ENCODE measurements around the gene DENND1B. TPM values are rescaled to one million over a fixed set of nuclear protein-coding genes. Genes with fewer than 3 reads are reported as not detected.
"Not testable (repeated sequence)": the region's sequence is repeated elsewhere in the genome, so short reads cannot be mapped to it uniquely, and the experiment has no call there.

The DENND1B gene
- total and polyA plus RNA-seq, 2 donors (not counting 1 experiment from before 2014, with no cell fraction given) = 4.3 to 25.4 TPM

- Mint-ChIP-seq H3K4me1 (no peaks in the 10 kb centered on the region), H3K9me3 (ENCODE audit: insufficient read depth) (no peaks in the 10 kb centered on the region), H3K27ac (no peak overlapping the region), H3K4me3 (no peak overlapping the region), H3K27me3 (no peaks in the 10 kb centered on the region)
- no peaks in the 10 kb centered on the region for H3K9me3 ChIP-seq (ENCODE audit: control extremely low read depth in 1 of 3, control insufficient read depth in 2 of 3, insufficient read depth in 1 of 3, low read length in 2 of 3)
- ChIA-PET POLR2A (no interaction called here), CTCF (interaction anchor here (0.7 kb wide), 1 partner anchor 554 kb away, joined by 3 read pairs; no protein-coding TSS in a partner anchor)
- no peak overlapping the region for H3K4me2 ChIP-seq (replicated peaks; ENCODE audit: low read depth, low read length, poor library complexity, severe bottlenecking)
- 83% methylated on average over 8 of the region's 10 CpGs for WGBS (ENCODE audit: insufficient coverage)
- no peak overlapping the region for H3K4me3 ChIP-seq (ENCODE audit: control extremely low read depth in 1 of 5, extremely low read depth in 1 of 5, insufficient read depth in 1 of 5, low read depth in 2 of 5, low read length in 4 of 5)
- intact Hi-C loops (cut with micrococcal nuclease) = no loop called here
- no peaks in the 10 kb centered on the region for H3K27me3 ChIP-seq (replicated peaks in 1 of 4; ENCODE audit: control extremely low read depth in 1 of 4, control insufficient read depth in 3 of 4, insufficient read depth in 4 of 4, low read length in 3 of 4)
- no peak overlapping the region for H3K9ac ChIP-seq (ENCODE audit: low read length)
- TF ChIP-seq EZH2 (IDR thresholded peaks at IDR 0.05; ENCODE audit: borderline replicate concordance, insufficient read depth, low read depth, low read length, poor library complexity, severe bottlenecking) (no peak), CTCF (IDR thresholded peaks at IDR 0.05) (no peak)
- no peaks in the 10 kb centered on the region for H3K4me1 ChIP-seq (ENCODE audit: control insufficient read depth in 2 of 2, insufficient read depth in 2 of 2, low read length in 2 of 2)
- ATAC-seq (ENCODE audit: low read depth) (no peak), DNase-seq (no peak)
- H3K27ac ChIP-seq (ENCODE audit: low read length in 2 of 2) = no peak overlapping the region
- no peak overlapping the region for H2AFZ ChIP-seq (ENCODE audit: insufficient read depth, low read depth, low read length, poor library complexity, severe bottlenecking)
- H3K79me2 ChIP-seq (ENCODE audit: control insufficient read depth, insufficient read depth, low read length) = no peaks in the 10 kb centered on the region
- no peaks in the 10 kb centered on the region for H4K20me1 ChIP-seq (ENCODE audit: control insufficient read depth, insufficient read depth, low read length, poor library complexity, severe bottlenecking)
- H3K36me3 ChIP-seq (replicated peaks in 1 of 2; ENCODE audit: control extremely low read depth in 1 of 2, control insufficient read depth in 1 of 2, extremely low read depth in 1 of 2, insufficient read depth in 2 of 2, low read length in 1 of 2) = no peaks in the 10 kb centered on the region
Observed at GRCh38 chr1:197496722-197497121, 278.6 kb downstream of the DENND1B start.

GRCh38 chr1:197491505-197491904 is 283.8 kb downstream of the DENND1B start:
- H3K27ac Mint-ChIP-seq; DNase-seq; POLR2A ChIA-PET; H3K9me3 Mint-ChIP-seq (ENCODE audit: insufficient read depth); H3K9me3 ChIP-seq (ENCODE audit: control extremely low read depth in 1 of 3, control insufficient read depth in 2 of 3, insufficient read depth in 1 of 3, low read length in 2 of 3); H3K4me3 Mint-ChIP-seq; H3K79me2 ChIP-seq (ENCODE audit: control insufficient read depth, insufficient read depth, low read length); ATAC-seq (ENCODE audit: low read depth); H3K27ac ChIP-seq (ENCODE audit: low read length in 2 of 2); H3K27me3 ChIP-seq (replicated peaks in 1 of 4; ENCODE audit: control extremely low read depth in 1 of 4, control insufficient read depth in 3 of 4, insufficient read depth in 4 of 4, low read length in 3 of 4); H3K4me3 ChIP-seq (ENCODE audit: control extremely low read depth in 1 of 5, extremely low read depth in 1 of 5, insufficient read depth in 1 of 5, low read depth in 2 of 5, low read length in 4 of 5); H3K4me2 ChIP-seq (replicated peaks; ENCODE audit: low read depth, low read length, poor library complexity, severe bottlenecking); intact Hi-C loops (cut with micrococcal nuclease); H3K4me1 Mint-ChIP-seq; H3K27me3 Mint-ChIP-seq; H3K9ac ChIP-seq (ENCODE audit: low read length); CTCF ChIA-PET; H3K4me1 ChIP-seq (ENCODE audit: control insufficient read depth in 2 of 2, insufficient read depth in 2 of 2, low read length in 2 of 2); H3K36me3 ChIP-seq (replicated peaks in 1 of 2; ENCODE audit: control extremely low read depth in 1 of 2, control insufficient read depth in 1 of 2, extremely low read depth in 1 of 2, insufficient read depth in 2 of 2, low read length in 1 of 2); H2AFZ ChIP-seq (ENCODE audit: insufficient read depth, low read depth, low read length, poor library complexity, severe bottlenecking); H4K20me1 ChIP-seq (ENCODE audit: control insufficient read depth, insufficient read depth, low read length, poor library complexity, severe bottlenecking): not testable (repeated sequence)
- 100% methylated on average over 1 of the region's 1 CpG for WGBS (ENCODE audit: insufficient coverage)
